ENCODE data around the gene PTGES3L. TPM values are rescaled to one million over a fixed set of nuclear protein-coding genes. Genes with fewer than 3 reads are reported as not detected.

PTGES3L gene
- total and polyA plus RNA-seq, 2 experiments from 2014 or later = 2.3 to 2.5 TPM

DNA sequence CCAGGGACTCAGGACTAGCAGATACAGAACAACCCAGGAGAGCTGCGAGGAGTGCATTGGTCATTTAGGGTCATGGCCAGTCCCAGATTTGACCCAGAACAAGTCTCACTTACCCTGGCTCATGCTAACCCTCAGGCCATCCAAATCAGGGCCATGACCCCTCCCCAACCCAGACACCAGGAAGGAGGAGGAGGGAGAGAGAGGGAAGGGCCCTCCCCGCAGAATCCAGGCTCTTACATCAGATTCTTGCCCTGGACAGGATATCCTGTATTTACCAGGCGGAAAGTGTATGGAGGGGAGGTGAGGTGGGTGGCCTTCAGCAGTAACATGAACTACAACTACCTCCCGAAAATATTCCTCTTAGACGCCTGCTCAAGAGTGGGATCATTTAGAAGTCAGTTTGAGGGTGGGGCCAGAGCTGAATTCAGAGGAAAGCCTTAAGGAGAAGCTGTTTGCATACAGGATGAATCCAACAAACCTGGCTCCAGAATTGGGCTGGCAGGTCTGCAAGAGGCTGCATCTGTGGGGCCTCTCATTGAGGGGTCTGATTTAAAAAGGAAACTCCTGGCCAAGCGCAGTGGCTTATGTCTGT is 40.2 kb upstream of the PTGES3L start:
- Histone ChIP-seq H4K20me1 (replicated peaks; ENCODE audit: insufficient read depth) (peaks cover 10% of the 10 kb centered on the region), H3K4me2 (peak overlapping the region; percentile 97), H3K27ac (ENCODE audit: low read depth) (peak overlapping the region; percentile 85; the same call in 1 of the 2 replicates), H3K27me3 (ENCODE audit: insufficient read depth) (no peaks in the 10 kb centered on the region), H3F3A (replicated peaks; ENCODE audit: low read depth) (peaks cover 15% of the 10 kb centered on the region; the same call in 1 of the 2 replicates), H3K9me2 (ENCODE audit: insufficient read depth) (no peaks in the 10 kb centered on the region), H3K36me3 (ENCODE audit: insufficient read depth) (peaks cover 9% of the 10 kb centered on the region; the same call in 1 of the 2 replicates), H3K79me2 (replicated peaks; ENCODE audit: insufficient read depth) (peaks cover 34% of the 10 kb centered on the region), H3K4me1 (ENCODE audit: insufficient read depth) (peaks cover 22% of the 10 kb centered on the region), H2AFZ (no peak overlapping the region), H3K4me3 (peak overlapping the region; percentile 98)
- H3K4me3 Mint-ChIP-seq = peak overlapping the region; percentile 95
- DNase-seq (ENCODE audit: low spot score) (no peak), ATAC-seq (no peak)
- TF ChIP-seq EZH2 (IDR thresholded peaks at IDR 0.05; ENCODE audit: low read depth, unreplicated experiment) (no peak), ZNF331 (CRISPR knock-in tag; IDR thresholded peaks at IDR 0.05; ENCODE audit: low read depth) (no peak), POLR2AphosphoS5 (IDR thresholded peaks at IDR 0.05; ENCODE audit: low read depth) (no peak), EZH2phosphoT487 (IDR thresholded peaks at IDR 0.05; ENCODE audit: unreplicated experiment) (no peak), STAT1 (IDR thresholded peaks at IDR 0.05; ENCODE audit: unreplicated experiment) (no peak), ZNF114 (CRISPR knock-in tag; IDR thresholded peaks at IDR 0.05) (no peak), JUNB (IDR thresholded peaks at IDR 0.05; ENCODE audit: unreplicated experiment) (no peak), NANOG (IDR thresholded peaks at IDR 0.05; ENCODE audit: borderline replicate concordance) (no peak), CREB1 (CRISPR knock-in tag; IDR thresholded peaks at IDR 0.05; ENCODE audit: low read depth) (no peak)
- TF ChIP-seq, protein P1, sequence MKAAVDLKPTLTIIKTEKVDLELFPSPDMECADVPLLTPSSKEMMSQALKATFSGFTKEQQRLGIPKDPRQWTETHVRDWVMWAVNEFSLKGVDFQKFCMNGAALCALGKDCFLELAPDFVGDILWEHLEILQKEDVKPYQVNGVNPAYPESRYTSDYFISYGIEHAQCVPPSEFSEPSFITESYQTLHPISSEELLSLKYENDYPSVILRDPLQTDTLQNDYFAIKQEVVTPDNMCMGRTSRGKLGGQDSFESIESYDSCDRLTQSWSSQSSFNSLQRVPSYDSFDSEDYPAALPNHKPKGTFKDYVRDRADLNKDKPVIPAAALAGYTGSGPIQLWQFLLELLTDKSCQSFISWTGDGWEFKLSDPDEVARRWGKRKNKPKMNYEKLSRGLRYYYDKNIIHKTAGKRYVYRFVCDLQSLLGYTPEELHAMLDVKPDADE (IDR thresholded peaks at IDR 0.05) = no peak
- TF ChIP-seq, protein P2, sequence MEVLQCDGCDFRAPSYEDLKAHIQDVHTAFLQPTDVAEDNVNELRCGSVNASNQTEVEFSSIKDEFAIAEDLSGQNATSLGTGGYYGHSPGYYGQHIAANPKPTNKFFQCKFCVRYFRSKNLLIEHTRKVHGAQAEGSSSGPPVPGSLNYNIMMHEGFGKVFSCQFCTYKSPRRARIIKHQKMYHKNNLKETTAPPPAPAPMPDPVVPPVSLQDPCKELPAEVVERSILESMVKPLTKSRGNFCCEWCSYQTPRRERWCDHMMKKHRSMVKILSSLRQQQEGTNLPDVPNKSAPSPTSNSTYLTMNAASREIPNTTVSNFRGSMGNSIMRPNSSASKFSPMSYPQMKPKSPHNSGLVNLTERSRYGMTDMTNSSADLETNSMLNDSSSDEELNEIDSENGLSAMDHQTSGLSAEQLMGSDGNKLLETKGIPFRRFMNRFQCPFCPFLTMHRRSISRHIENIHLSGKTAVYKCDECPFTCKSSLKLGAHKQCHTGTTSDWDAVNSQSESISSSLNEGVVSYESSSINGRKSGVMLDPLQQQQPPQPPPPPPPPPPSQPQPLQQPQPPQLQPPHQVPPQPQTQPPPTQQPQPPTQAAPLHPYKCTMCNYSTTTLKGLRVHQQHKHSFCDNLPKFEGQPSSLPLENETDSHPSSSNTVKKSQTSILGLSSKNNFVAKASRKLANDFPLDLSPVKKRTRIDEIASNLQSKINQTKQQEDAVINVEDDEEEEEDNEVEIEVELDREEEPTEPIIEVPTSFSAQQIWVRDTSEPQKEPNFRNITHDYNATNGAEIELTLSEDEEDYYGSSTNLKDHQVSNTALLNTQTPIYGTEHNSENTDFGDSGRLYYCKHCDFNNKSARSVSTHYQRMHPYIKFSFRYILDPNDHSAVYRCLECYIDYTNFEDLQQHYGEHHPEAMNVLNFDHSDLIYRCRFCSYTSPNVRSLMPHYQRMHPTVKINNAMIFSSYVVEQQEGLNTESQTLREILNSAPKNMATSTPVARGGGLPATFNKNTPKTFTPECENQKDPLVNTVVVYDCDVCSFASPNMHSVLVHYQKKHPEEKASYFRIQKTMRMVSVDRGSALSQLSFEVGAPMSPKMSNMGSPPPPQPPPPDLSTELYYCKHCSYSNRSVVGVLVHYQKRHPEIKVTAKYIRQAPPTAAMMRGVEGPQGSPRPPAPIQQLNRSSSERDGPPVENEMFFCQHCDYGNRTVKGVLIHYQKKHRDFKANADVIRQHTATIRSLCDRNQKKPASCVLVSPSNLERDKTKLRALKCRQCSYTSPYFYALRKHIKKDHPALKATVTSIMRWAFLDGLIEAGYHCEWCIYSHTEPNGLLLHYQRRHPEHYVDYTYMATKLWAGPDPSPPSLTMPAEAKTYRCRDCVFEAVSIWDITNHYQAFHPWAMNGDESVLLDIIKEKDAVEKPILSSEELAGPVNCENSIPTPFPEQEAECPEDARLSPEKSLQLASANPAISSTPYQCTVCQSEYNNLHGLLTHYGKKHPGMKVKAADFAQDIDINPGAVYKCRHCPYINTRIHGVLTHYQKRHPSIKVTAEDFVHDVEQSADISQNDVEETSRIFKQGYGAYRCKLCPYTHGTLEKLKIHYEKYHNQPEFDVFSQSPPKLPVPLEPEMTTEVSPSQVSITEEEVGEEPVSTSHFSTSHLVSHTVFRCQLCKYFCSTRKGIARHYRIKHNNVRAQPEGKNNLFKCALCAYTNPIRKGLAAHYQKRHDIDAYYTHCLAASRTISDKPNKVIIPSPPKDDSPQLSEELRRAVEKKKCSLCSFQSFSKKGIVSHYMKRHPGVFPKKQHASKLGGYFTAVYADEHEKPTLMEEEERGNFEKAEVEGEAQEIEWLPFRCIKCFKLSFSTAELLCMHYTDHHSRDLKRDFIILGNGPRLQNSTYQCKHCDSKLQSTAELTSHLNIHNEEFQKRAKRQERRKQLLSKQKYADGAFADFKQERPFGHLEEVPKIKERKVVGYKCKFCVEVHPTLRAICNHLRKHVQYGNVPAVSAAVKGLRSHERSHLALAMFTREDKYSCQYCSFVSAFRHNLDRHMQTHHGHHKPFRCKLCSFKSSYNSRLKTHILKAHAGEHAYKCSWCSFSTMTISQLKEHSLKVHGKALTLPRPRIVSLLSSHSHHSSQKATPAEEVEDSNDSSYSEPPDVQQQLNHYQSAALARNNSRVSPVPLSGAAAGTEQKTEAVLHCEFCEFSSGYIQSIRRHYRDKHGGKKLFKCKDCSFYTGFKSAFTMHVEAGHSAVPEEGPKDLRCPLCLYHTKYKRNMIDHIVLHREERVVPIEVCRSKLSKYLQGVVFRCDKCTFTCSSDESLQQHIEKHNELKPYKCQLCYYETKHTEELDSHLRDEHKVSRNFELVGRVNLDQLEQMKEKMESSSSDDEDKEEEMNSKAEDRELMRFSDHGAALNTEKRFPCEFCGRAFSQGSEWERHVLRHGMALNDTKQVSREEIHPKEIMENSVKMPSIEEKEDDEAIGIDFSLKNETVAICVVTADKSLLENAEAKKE (CRISPR knock-in tag; IDR thresholded peaks at IDR 0.05) = no peak
- TF ChIP-seq, protein P3, sequence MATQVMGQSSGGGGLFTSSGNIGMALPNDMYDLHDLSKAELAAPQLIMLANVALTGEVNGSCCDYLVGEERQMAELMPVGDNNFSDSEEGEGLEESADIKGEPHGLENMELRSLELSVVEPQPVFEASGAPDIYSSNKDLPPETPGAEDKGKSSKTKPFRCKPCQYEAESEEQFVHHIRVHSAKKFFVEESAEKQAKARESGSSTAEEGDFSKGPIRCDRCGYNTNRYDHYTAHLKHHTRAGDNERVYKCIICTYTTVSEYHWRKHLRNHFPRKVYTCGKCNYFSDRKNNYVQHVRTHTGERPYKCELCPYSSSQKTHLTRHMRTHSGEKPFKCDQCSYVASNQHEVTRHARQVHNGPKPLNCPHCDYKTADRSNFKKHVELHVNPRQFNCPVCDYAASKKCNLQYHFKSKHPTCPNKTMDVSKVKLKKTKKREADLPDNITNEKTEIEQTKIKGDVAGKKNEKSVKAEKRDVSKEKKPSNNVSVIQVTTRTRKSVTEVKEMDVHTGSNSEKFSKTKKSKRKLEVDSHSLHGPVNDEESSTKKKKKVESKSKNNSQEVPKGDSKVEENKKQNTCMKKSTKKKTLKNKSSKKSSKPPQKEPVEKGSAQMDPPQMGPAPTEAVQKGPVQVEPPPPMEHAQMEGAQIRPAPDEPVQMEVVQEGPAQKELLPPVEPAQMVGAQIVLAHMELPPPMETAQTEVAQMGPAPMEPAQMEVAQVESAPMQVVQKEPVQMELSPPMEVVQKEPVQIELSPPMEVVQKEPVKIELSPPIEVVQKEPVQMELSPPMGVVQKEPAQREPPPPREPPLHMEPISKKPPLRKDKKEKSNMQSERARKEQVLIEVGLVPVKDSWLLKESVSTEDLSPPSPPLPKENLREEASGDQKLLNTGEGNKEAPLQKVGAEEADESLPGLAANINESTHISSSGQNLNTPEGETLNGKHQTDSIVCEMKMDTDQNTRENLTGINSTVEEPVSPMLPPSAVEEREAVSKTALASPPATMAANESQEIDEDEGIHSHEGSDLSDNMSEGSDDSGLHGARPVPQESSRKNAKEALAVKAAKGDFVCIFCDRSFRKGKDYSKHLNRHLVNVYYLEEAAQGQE (IDR thresholded peaks at IDR 0.05; ENCODE audit: unreplicated experiment) = no peak
- TF ChIP-seq, protein P4, sequence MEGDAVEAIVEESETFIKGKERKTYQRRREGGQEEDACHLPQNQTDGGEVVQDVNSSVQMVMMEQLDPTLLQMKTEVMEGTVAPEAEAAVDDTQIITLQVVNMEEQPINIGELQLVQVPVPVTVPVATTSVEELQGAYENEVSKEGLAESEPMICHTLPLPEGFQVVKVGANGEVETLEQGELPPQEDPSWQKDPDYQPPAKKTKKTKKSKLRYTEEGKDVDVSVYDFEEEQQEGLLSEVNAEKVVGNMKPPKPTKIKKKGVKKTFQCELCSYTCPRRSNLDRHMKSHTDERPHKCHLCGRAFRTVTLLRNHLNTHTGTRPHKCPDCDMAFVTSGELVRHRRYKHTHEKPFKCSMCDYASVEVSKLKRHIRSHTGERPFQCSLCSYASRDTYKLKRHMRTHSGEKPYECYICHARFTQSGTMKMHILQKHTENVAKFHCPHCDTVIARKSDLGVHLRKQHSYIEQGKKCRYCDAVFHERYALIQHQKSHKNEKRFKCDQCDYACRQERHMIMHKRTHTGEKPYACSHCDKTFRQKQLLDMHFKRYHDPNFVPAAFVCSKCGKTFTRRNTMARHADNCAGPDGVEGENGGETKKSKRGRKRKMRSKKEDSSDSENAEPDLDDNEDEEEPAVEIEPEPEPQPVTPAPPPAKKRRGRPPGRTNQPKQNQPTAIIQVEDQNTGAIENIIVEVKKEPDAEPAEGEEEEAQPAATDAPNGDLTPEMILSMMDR (conservative IDR thresholded peaks at IDR 0.05; ENCODE audit: low read depth in 2 of 2) = no peak
- peak overlapping the region; percentile 91 for H3K27ac Mint-ChIP-seq
- peaks cover 45% of the 10 kb centered on the region for H3K36me3 Mint-ChIP-seq (ENCODE audit: low read depth)
- H3K9me3 Mint-ChIP-seq = no peaks in the 10 kb centered on the region
- peaks cover 15% of the 10 kb centered on the region for H3K27me3 Mint-ChIP-seq (ENCODE audit: insufficient read depth, low read depth, poor library complexity)
- H3K4me1 Mint-ChIP-seq = peaks cover 36% of the 10 kb centered on the region
